HEK293 (cell line): Measurements from ENCODE around the gene PPP1R14C.

ENCODE experiments used
- FEZF1 ChIP-seq: fragments of 450-650 bp; formaldehyde crosslinking; IDR thresholded peaks from 2 replicates; pipeline ENCODE4 v1.5.1; 2016; ENCODE audit warnings: missing biosample characterization, missing genetic modification characterization
- HOXA7 ChIP-seq: sonication (generic); formaldehyde crosslinking; IDR thresholded peaks from 2 replicates; pipeline ENCODE4 v1.8.1; 2022; ENCODE audit warnings: missing genetic modification reagents, borderline replicate concordance
- KLF10 ChIP-seq: fragments of 450-650 bp; IDR thresholded peaks from 2 replicates; pipeline ENCODE4 v1.5.1; 2018; ENCODE audit warnings: missing biosample characterization, mild to moderate bottlenecking, missing genetic modification characterization
- OSR2 ChIP-seq: fragments of 450-650 bp; formaldehyde crosslinking; IDR thresholded peaks from 2 replicates; pipeline ENCODE4 v1.5.1; 2016; ENCODE audit warnings: missing biosample characterization, missing genetic modification characterization
- PBX3 ChIP-seq: sonication (generic); formaldehyde crosslinking; IDR thresholded peaks from 2 replicates; pipeline ENCODE4 v1.8.1; 2022; ENCODE audit warnings: mild to moderate bottlenecking, moderate library complexity, missing genetic modification reagents
- PRDM1 ChIP-seq: fragments of 450-650 bp; formaldehyde crosslinking; IDR thresholded peaks from 2 replicates; pipeline ENCODE4; 2016; ENCODE audit warnings: missing biosample characterization, missing genetic modification characterization
- REPIN1 ChIP-seq: fragments of 450-650 bp; formaldehyde crosslinking; IDR thresholded peaks from 2 replicates; pipeline ENCODE4 v1.5.1; 2017; ENCODE audit warnings: missing biosample characterization, missing genetic modification characterization, low read depth
- SP2 ChIP-seq: fragments of 450-650 bp; formaldehyde crosslinking; IDR thresholded peaks from 2 replicates; pipeline ENCODE4 v1.5.1; 2016; ENCODE audit warnings: missing biosample characterization, missing genetic modification characterization
- SP3 ChIP-seq: fragments of 450-650 bp; formaldehyde crosslinking; IDR thresholded peaks from 2 replicates; pipeline ENCODE4 v1.5.1; 2016; ENCODE audit warnings: missing biosample characterization, missing genetic modification characterization
- ZBTB10 ChIP-seq: fragments of 450-650 bp; formaldehyde crosslinking; IDR thresholded peaks from 2 replicates; pipeline ENCODE4 v1.5.1; 2016; ENCODE audit warnings: missing biosample characterization, missing genetic modification characterization
- ZFP37 ChIP-seq: fragments of 450-650 bp; formaldehyde crosslinking; IDR thresholded peaks from 2 replicates; pipeline ENCODE4 v1.5.1; 2016; ENCODE audit warnings: missing biosample characterization, missing genetic modification characterization
- ZIC2 ChIP-seq: fragments of 450-650 bp; formaldehyde crosslinking; IDR thresholded peaks from 2 replicates; pipeline ENCODE4 v1.5.1; 2016; ENCODE audit warnings: missing biosample characterization, missing genetic modification characterization
- ZNF112 ChIP-seq: fragments of 450-650 bp; formaldehyde crosslinking; IDR thresholded peaks from 2 replicates; pipeline ENCODE4 v1.5.0; 2017; ENCODE audit warnings: missing biosample characterization, missing genetic modification characterization
- ZNF138 ChIP-seq: fragments of 450-650 bp; formaldehyde crosslinking; IDR thresholded peaks from 2 replicates; pipeline ENCODE4 v1.5.1; 2016; ENCODE audit warnings: missing biosample characterization, missing genetic modification characterization, borderline replicate concordance
- ZNF140 ChIP-seq: fragments of 450-650 bp; formaldehyde crosslinking; IDR thresholded peaks from 2 replicates; pipeline ENCODE4 v1.5.1; 2016; ENCODE audit warnings: missing biosample characterization, missing genetic modification characterization
- ZNF146 ChIP-seq: fragments of 450-650 bp; formaldehyde crosslinking; IDR thresholded peaks from 2 replicates; pipeline ENCODE4 v1.5.1; 2016; ENCODE audit warnings: missing biosample characterization, missing genetic modification characterization
- ZNF18 ChIP-seq: fragments of 450-650 bp; formaldehyde crosslinking; IDR thresholded peaks from 2 replicates; pipeline ENCODE4 v1.5.1; 2016; ENCODE audit warnings: missing biosample characterization, missing genetic modification characterization
- ZNF221 ChIP-seq: fragments of 450-650 bp; formaldehyde crosslinking; IDR thresholded peaks from 2 replicates; pipeline ENCODE4 v1.5.1; 2017; ENCODE audit warnings: missing biosample characterization, missing genetic modification characterization, borderline replicate concordance
- ZNF335 ChIP-seq: fragments of 450-650 bp; formaldehyde crosslinking; conservative IDR thresholded peaks from 2 replicates; pipeline ENCODE4 v1.5.1; 2016; ENCODE audit warnings: missing biosample characterization, missing genetic modification characterization
- ZNF341 ChIP-seq: fragments of 450-650 bp; formaldehyde crosslinking; IDR thresholded peaks from 2 replicates; pipeline ENCODE4; 2016; ENCODE audit warnings: low read depth, missing biosample characterization, missing genetic modification characterization
- ZNF350 ChIP-seq: fragments of 450-650 bp; formaldehyde crosslinking; IDR thresholded peaks from 2 replicates; pipeline ENCODE4 v1.5.0; 2017; ENCODE audit warnings: missing biosample characterization, mild to moderate bottlenecking, missing genetic modification characterization
- ZNF423 ChIP-seq: fragments of 450-650 bp; formaldehyde crosslinking; IDR thresholded peaks from 2 replicates; pipeline ENCODE4 v1.5.1; 2016; ENCODE audit warnings: missing biosample characterization, missing genetic modification characterization
- ZNF433 ChIP-seq: fragments of 450-650 bp; formaldehyde crosslinking; IDR thresholded peaks from 2 replicates; pipeline ENCODE4 v1.5.1; 2016; ENCODE audit warnings: missing biosample characterization, missing genetic modification characterization, low read depth
- ZNF48 ChIP-seq: fragments of 450-650 bp; formaldehyde crosslinking; IDR thresholded peaks from 2 replicates; pipeline ENCODE4 v1.5.1; 2016; ENCODE audit warnings: missing biosample characterization, missing genetic modification characterization
- ZNF514 ChIP-seq: fragments of 450-650 bp; formaldehyde crosslinking; IDR thresholded peaks from 2 replicates; pipeline ENCODE4 v1.5.1; 2016; ENCODE audit warnings: missing biosample characterization, missing genetic modification characterization
- ZNF530 ChIP-seq: fragments of 450-650 bp; formaldehyde crosslinking; IDR thresholded peaks from 2 replicates; pipeline ENCODE4 v1.5.1; 2016; ENCODE audit warnings: low read depth, missing biosample characterization, missing genetic modification characterization
- ZNF560 ChIP-seq: fragments of 450-650 bp; formaldehyde crosslinking; IDR thresholded peaks from 2 replicates; pipeline ENCODE4 v1.5.1; 2017; ENCODE audit warnings: missing biosample characterization, missing genetic modification characterization, borderline replicate concordance
- ZNF600 ChIP-seq: fragments of 450-650 bp; formaldehyde crosslinking; IDR thresholded peaks from 2 replicates; pipeline ENCODE4 v1.5.1; 2016; ENCODE audit warnings: missing biosample characterization, missing genetic modification characterization
- ZNF610 ChIP-seq: fragments of 450-650 bp; formaldehyde crosslinking; IDR thresholded peaks from 2 replicates; pipeline ENCODE4 v1.5.1; 2016; ENCODE audit warnings: missing biosample characterization, missing genetic modification characterization, borderline replicate concordance
- ZNF76 ChIP-seq: fragments of 450-650 bp; formaldehyde crosslinking; IDR thresholded peaks from 2 replicates; pipeline ENCODE4; 2016; ENCODE audit warnings: low read depth, missing biosample characterization, missing genetic modification characterization, borderline replicate concordance
- ZNF776 ChIP-seq: fragments of 450-650 bp; formaldehyde crosslinking; IDR thresholded peaks from 2 replicates; pipeline ENCODE4 v1.5.0; 2017; ENCODE audit warnings: missing biosample characterization, missing genetic modification characterization, borderline replicate concordance
- ZNF777 ChIP-seq: fragments of 450-650 bp; formaldehyde crosslinking; IDR thresholded peaks from 2 replicates; pipeline ENCODE4 v1.5.1; 2017; ENCODE audit warnings: missing biosample characterization, missing genetic modification characterization, borderline replicate concordance
- ZNF830 ChIP-seq: fragments of 450-650 bp; IDR thresholded peaks from 2 replicates; pipeline ENCODE4 v1.5.0; 2018; ENCODE audit warnings: missing biosample characterization, missing genetic modification characterization, low read depth, mild to moderate bottlenecking, moderate library complexity
- ZSCAN30 ChIP-seq: fragments of 450-650 bp; IDR thresholded peaks from 2 replicates; pipeline ENCODE4 v1.5.1; 2018; ENCODE audit warnings: missing biosample characterization, mild to moderate bottlenecking, missing genetic modification characterization, moderate library complexity

Gene PPP1R14C

GRCh38 chr6:150269857-150270223 is 127.0 kb downstream of the PPP1R14C start (continued):
- TF ChIP-seq ZBTB10: 0 out of 2 replicates have a peak, but pooled peaks have one; percentile 33
- TF ChIP-seq ZNF221 (tag by site-specific recombination): no peak
- TF ChIP-seq ZNF341: no peak
- no peak for TF ChIP-seq ZNF777 (tag by site-specific recombination)
- TF ChIP-seq ZNF350 (tag by site-specific recombination): no peak
- peak; percentile 73; the same call in 1 of the 2 replicates for TF ChIP-seq ZNF600
- TF ChIP-seq ZFP37 (tag by site-specific recombination): 0 out of 2 replicates have a peak, but pooled peaks have one; percentile 25
- no peak for TF ChIP-seq ZNF514 (tag by site-specific recombination)
- TF ChIP-seq KLF10 (tag by site-specific recombination): no peak
- peak; percentile 33; the same call in 1 of the 2 replicates for TF ChIP-seq FEZF1 (tag by site-specific recombination)
- TF ChIP-seq REPIN1 (tag by site-specific recombination): no peak
- no peak for TF ChIP-seq ZNF48 (tag by site-specific recombination)
- TF ChIP-seq ZNF146: no peak
- no peak for TF ChIP-seq ZNF76
- TF ChIP-seq ZNF830 (tag by site-specific recombination): no peak
- TF ChIP-seq ZNF610 (tag by site-specific recombination): no peak
- no peak for TF ChIP-seq ZNF530 (tag by site-specific recombination)
- no peak for TF ChIP-seq ZNF138 (tag by site-specific recombination)
- TF ChIP-seq SP3 (tag by site-specific recombination): no peak
- TF ChIP-seq ZSCAN30 (tag by site-specific recombination): no peak
- no peak for TF ChIP-seq ZNF560
- TF ChIP-seq HOXA7: no peak
- no peak for TF ChIP-seq ZNF335 (tag by site-specific recombination)
- TF ChIP-seq ZNF18 (tag by site-specific recombination): no peak
- peak; percentile 99 for TF ChIP-seq ZIC2 (tag by site-specific recombination)
- no peak for TF ChIP-seq OSR2 (tag by site-specific recombination)
- no peak for TF ChIP-seq ZNF112
- peak; percentile 78 for TF ChIP-seq PRDM1 (tag by site-specific recombination)
- no peak for TF ChIP-seq ZNF423 (tag by site-specific recombination)
- peak; percentile 47 for TF ChIP-seq SP2 (tag by site-specific recombination)
- no peak for TF ChIP-seq ZNF140 (tag by site-specific recombination)
- no peak for TF ChIP-seq PBX3 (CRISPR knock-in tag)
- TF ChIP-seq ZNF433 (tag by site-specific recombination): no peak
- no peak for TF ChIP-seq ZNF776 (tag by site-specific recombination)
